ENCODE data around the gene USHBP1.

DNA sequence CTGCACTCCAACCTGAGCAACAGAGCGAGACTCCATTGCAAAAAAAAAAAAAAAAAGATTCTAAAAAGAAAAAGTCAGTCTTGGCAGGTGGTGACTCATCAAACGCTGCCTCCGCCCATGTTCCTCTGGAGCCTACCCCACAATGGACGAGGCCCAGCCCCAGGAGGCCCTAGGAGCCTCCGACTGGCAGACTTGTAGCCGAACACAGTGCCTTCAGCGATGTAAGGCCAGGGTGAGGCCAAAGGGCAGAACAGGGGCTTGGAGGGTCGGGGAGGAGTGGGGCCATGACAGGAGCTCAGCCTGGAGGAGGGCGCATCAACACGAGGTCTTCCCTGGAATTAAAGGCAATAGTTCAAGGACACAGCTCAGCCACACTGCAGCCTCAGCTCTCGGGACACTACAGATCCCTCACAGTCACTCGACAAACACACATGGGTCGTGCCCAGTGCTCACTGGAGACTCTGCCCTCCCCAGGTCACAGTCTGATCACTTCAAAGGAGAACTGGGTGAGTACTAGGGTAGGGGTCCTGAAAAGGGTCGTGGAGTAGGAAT, 44.3 kb downstream of the USHBP1 start:
- TF ChIP-seq, protein P1, sequence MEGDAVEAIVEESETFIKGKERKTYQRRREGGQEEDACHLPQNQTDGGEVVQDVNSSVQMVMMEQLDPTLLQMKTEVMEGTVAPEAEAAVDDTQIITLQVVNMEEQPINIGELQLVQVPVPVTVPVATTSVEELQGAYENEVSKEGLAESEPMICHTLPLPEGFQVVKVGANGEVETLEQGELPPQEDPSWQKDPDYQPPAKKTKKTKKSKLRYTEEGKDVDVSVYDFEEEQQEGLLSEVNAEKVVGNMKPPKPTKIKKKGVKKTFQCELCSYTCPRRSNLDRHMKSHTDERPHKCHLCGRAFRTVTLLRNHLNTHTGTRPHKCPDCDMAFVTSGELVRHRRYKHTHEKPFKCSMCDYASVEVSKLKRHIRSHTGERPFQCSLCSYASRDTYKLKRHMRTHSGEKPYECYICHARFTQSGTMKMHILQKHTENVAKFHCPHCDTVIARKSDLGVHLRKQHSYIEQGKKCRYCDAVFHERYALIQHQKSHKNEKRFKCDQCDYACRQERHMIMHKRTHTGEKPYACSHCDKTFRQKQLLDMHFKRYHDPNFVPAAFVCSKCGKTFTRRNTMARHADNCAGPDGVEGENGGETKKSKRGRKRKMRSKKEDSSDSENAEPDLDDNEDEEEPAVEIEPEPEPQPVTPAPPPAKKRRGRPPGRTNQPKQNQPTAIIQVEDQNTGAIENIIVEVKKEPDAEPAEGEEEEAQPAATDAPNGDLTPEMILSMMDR (IDR thresholded peaks at IDR 0.05; ENCODE audit: low read length): no peak
- TF ChIP-seq EZH2 (IDR thresholded peaks at IDR 0.05; ENCODE audit: borderline replicate concordance, low read length): no peak

All from OCI-LY1 (cell line).